Measurements from ENCODE around the gene AHNAK.

- TF ChIP-seq TOX (CRISPR knock-in tag; IDR thresholded peaks at IDR 0.05; ENCODE audit: borderline replicate concordance) (no peak), PATZ1 (CRISPR knock-in tag; IDR thresholded peaks at IDR 0.05; ENCODE audit: borderline replicate concordance) (no peak), ZFP30 (CRISPR knock-in tag; IDR thresholded peaks at IDR 0.05) (no peak), ZNF8 (CRISPR knock-in tag; IDR thresholded peaks at IDR 0.05) (no peak), CREB5 (CRISPR knock-in tag; IDR thresholded peaks at IDR 0.05; ENCODE audit: low read depth) (no peak), ZNF70 (CRISPR knock-in tag; IDR thresholded peaks at IDR 0.05) (no peak), ZC3H10 (CRISPR knock-in tag; IDR thresholded peaks at IDR 0.05) (no peak), ARNTL (CRISPR knock-in tag; IDR thresholded peaks at IDR 0.05; ENCODE audit: borderline replicate concordance, low read depth) (no peak)
Measured at GRCh38 chr11:62534779-62535545, 11.6 kb downstream of the AHNAK start.

All from SK-N-SH treated with all-trans-retinoic acid at 6 μM for 48 hours (cell line).